ENCODE measurements around the gene PFKFB4.

- TF ChIP-seq CTCF (IDR thresholded peaks at IDR 0.05), result no peak
- no peak for TF ChIP-seq EZH2 (IDR thresholded peaks at IDR 0.05; ENCODE audit: borderline replicate concordance, insufficient read depth, low read depth, low read length, poor library complexity, severe bottlenecking)
Measured at GRCh38 chr3:48572517-48572916, 15.9 kb upstream of the PFKFB4 start.

Data from B cell (primary cell).